ENCODE results near the gene PAQR5.

DNA sequence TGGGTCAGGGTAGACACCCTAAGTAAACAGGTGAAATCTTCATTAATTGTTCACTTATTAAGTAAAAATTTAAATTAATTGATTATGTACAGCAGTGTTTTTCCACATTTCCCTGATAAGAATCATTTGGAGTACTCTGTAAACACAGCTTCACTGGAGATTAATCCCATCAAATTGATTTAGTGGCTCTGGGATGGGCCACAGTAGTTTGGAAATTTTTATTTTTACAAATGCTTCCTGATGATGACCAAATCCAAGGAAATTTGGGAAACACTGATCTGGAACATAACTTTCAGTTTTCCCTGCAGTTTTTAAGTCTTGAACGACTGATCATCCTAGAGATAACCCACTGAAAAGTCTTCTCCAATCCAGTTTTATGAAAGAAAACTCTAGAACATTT, 135.1 kb downstream of the PAQR5 start:
- TF ChIP-seq, protein P1, sequence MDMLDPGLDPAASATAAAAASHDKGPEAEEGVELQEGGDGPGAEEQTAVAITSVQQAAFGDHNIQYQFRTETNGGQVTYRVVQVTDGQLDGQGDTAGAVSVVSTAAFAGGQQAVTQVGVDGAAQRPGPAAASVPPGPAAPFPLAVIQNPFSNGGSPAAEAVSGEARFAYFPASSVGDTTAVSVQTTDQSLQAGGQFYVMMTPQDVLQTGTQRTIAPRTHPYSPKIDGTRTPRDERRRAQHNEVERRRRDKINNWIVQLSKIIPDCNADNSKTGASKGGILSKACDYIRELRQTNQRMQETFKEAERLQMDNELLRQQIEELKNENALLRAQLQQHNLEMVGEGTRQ (CRISPR knock-in tag; IDR thresholded peaks at IDR 0.05): no peak
- TF ChIP-seq, protein P2, sequence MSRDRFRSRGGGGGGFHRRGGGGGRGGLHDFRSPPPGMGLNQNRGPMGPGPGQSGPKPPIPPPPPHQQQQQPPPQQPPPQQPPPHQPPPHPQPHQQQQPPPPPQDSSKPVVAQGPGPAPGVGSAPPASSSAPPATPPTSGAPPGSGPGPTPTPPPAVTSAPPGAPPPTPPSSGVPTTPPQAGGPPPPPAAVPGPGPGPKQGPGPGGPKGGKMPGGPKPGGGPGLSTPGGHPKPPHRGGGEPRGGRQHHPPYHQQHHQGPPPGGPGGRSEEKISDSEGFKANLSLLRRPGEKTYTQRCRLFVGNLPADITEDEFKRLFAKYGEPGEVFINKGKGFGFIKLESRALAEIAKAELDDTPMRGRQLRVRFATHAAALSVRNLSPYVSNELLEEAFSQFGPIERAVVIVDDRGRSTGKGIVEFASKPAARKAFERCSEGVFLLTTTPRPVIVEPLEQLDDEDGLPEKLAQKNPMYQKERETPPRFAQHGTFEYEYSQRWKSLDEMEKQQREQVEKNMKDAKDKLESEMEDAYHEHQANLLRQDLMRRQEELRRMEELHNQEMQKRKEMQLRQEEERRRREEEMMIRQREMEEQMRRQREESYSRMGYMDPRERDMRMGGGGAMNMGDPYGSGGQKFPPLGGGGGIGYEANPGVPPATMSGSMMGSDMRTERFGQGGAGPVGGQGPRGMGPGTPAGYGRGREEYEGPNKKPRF (IDR thresholded peaks at IDR 0.05; ENCODE audit: low read depth, low read length): no peak
- no peak for TF ChIP-seq SNRNP70 (optimal IDR thresholded peaks at IDR 0.05; ENCODE audit: low read depth, low read length)
- no peak for TF ChIP-seq SMAD1 (IDR thresholded peaks at IDR 0.05; ENCODE audit: low read depth, low read length, partially characterized antibody)
- TF ChIP-seq ZNF274 (IDR thresholded peaks at IDR 0.05; ENCODE audit: borderline replicate concordance, low read depth, low read length): no peak
- TF ChIP-seq EZH2 (IDR thresholded peaks at IDR 0.05; ENCODE audit: borderline replicate concordance, low read depth, low read length): no peak
- TF ChIP-seq TGIF2 (CRISPR knock-in tag; IDR thresholded peaks at IDR 0.05): no peak
